ELR (cell line): Measurements from ENCODE around the gene MTERF4.
"Not testable (repeated sequence)": the region's sequence is repeated elsewhere in the genome, so short reads cannot be mapped to it uniquely, and the experiment has no call there.

Experiments used
- DNase-seq: peaks from one replicate; pipeline ENCODE4 v3.0.0-alpha.2; 2015; ENCODE audit warnings: low read depth

The MTERF4 gene

GRCh38 chr2:241110607-241111439 lies 8.7 kb upstream of the MTERF4 start:
- DNase-seq = no peak

- no peak for DNase-seq
Observed at GRCh38 chr2:241110089-241110606, 8.1 kb upstream of the MTERF4 start.

GRCh38 chr2:241109210-241110088 lies 7.4 kb upstream of the MTERF4 start:
- DNase-seq = no peak

- DNase-seq = no peak
Observed at GRCh38 chr2:241108271-241109209, 6.5 kb upstream of the MTERF4 start.

GRCh38 chr2:241107031-241107783 lies 5.1 kb upstream of the MTERF4 start:
- no peak for DNase-seq

GRCh38 chr2:241105641-241106040 lies 3.6 kb upstream of the MTERF4 start:
- DNase-seq = no peak

GRCh38 chr2:241104611-241105010 lies 2.5 kb upstream of the MTERF4 start:
- not testable (repeated sequence) for DNase-seq

GRCh38 chr2:241103176-241103595 lies 1.1 kb upstream of the MTERF4 start:
- DNase-seq = no peak

- no peak for DNase-seq
Observed at GRCh38 chr2:241099246-241099645, 2.8 kb downstream of the MTERF4 start.

- DNase-seq = no peak
Observed at GRCh38 chr2:241096979-241097378, 5.1 kb downstream of the MTERF4 start.

- no peak for DNase-seq
Observed at GRCh38 chr2:241095594-241096290, 6.3 kb downstream of the MTERF4 start.

- no peak for DNase-seq
Observed at GRCh38 chr2:241094924-241095420, 7.1 kb downstream of the MTERF4 start.

GRCh38 chr2:241094172-241094571 lies 7.9 kb downstream of the MTERF4 start:
- DNase-seq = no peak

GRCh38 chr2:241093133-241093781 lies 8.8 kb downstream of the MTERF4 start:
- not testable (repeated sequence) for DNase-seq

- DNase-seq = no peak
Observed at GRCh38 chr2:241092677-241093076, 9.4 kb downstream of the MTERF4 start.

- no peak for DNase-seq
Observed at GRCh38 chr2:241091734-241092445, 10.2 kb downstream of the MTERF4 start.

GRCh38 chr2:241091201-241091600 lies 10.9 kb downstream of the MTERF4 start:
- DNase-seq = no peak

- no peak for DNase-seq
Observed at GRCh38 chr2:241088791-241089732, 13.0 kb downstream of the MTERF4 start.
